ENCODE measurements around the gene LZTR1.

Gene LZTR1

DNA sequence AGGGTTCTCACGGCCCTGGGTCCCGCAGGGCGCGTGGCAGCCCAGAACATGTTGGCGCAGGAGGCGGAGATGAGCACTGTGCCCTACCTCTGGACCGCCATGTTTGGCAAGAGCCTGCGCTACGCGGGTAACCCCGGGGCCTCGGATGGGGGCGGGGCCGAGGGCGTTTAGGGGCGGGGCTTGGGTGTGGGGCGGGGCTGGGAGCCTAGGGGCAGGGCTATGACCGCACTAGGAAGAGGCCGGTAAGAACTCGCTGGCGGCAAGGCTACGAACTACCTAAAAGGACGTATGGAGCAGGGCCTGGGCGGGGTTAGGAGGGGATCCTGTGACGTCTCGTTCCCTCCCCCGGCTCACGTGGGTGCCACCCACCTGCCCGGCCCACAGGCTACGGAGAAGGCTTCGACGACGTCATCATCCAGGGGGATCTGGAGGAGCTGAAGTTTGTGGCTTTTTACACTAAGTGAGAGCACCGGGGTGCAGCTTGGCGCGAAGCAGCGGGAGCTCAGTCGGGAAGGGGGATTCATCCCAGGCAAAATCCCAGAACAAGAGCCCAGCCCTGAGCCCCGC lies 2.8 kb upstream of the LZTR1 start:
- DNase-seq (ENCODE audit: low read depth) = no peak
- TF ChIP-seq, protein P1, sequence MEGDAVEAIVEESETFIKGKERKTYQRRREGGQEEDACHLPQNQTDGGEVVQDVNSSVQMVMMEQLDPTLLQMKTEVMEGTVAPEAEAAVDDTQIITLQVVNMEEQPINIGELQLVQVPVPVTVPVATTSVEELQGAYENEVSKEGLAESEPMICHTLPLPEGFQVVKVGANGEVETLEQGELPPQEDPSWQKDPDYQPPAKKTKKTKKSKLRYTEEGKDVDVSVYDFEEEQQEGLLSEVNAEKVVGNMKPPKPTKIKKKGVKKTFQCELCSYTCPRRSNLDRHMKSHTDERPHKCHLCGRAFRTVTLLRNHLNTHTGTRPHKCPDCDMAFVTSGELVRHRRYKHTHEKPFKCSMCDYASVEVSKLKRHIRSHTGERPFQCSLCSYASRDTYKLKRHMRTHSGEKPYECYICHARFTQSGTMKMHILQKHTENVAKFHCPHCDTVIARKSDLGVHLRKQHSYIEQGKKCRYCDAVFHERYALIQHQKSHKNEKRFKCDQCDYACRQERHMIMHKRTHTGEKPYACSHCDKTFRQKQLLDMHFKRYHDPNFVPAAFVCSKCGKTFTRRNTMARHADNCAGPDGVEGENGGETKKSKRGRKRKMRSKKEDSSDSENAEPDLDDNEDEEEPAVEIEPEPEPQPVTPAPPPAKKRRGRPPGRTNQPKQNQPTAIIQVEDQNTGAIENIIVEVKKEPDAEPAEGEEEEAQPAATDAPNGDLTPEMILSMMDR (IDR thresholded peaks at IDR 0.05; ENCODE audit: control insufficient read depth, insufficient read depth, low read depth, low read length, missing control alignments) = no peak
- H3K4me3 ChIP-seq (ENCODE audit: control insufficient read depth, low read depth, low read length) = no peak overlapping the region

DNA sequence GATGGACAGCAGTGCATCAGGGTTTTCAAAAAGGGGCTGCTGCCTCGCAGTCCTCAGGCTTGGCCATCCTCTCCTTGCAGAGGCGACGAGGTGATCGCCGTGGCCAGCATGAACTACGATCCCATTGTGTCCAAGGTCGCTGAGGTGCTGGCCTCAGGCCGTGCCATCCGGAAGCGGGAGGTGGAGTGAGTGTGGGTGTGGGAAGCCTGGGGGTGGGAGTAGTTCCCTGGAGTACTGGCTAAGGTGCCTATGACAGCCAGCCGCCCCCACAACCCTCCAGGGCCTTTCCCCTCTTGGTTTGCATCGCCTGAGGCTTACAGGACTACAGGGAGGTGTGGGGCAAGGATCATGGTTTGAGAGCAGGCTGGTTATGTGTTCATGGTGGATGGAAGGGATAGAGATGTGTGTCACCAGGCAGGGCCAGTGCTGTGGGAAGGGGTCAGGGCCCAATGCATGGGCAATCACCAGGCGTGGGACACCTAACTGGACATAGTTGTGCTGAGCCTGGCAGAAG lies 2.1 kb upstream of the LZTR1 start:
- TF ChIP-seq, protein P1 (IDR thresholded peaks at IDR 0.05; ENCODE audit: control insufficient read depth, insufficient read depth, low read depth, low read length, missing control alignments) = no peak
- no peak overlapping the region for H3K4me3 ChIP-seq (ENCODE audit: control insufficient read depth, low read depth, low read length)
- no peak for DNase-seq (ENCODE audit: low read depth)

DNA sequence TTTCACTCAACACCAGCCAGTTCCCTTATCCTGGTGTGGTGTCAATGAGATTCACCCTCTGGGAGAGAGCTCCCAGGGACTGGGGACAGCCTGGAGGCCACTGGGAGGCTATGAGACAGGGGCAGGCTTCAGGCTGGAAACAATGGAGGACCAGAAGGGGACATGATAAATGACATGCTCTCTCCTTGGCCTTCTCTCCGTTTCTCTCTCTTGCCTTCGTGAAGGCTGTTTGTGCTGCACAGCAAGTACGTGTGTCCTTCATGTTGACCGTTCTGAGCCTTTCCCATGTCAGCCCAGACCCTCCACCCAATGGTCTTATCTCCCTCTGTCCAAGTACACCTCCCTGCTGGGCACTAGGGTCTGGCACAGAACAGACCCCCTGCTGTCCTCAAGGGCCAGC lies 1.6 kb upstream of the LZTR1 start:
- no peak for DNase-seq (ENCODE audit: low read depth)
- no peak overlapping the region for H3K4me3 ChIP-seq (ENCODE audit: control insufficient read depth, low read depth, low read length)
- TF ChIP-seq, protein P1 (IDR thresholded peaks at IDR 0.05; ENCODE audit: control insufficient read depth, insufficient read depth, low read depth, low read length, missing control alignments) = no peak

DNA sequence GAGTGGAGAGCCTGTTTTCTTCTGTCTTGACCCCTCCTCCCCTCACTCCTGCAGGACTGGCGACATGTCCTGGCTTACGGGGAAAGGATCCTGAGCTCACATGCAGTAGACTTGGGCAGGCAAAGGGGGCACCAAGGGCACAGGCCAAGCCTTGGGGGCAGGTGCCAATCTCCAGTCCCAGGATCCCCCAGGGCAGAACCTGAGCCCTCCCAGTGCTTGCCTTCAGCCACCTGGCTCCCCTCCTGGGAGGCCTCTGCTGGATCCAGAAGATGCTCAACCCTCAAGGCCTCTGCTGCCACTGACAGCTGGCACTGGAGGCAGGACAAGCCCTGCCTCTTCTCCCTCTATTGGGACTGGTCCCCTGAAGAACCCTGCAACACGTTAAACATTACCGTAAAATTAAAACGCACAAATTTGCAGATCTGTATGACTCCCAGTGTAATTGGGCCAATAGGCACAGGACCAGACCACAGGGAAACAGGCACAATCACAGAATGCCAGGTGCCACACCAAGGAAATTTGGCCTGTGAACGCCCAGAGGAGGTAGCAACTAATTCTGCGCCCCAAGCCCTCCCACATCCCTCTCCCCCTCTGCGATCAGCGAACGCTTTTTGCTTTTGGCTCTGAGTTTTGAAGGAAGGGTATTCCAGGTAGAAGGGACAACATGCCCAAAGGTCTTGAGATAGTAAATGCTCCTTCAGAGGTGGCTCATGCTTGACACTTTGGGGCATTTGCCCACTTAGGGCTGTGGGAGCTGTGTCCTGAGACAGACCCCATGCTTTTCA lies 967 bp upstream of the LZTR1 start:
- TF ChIP-seq, protein P1 (IDR thresholded peaks at IDR 0.05; ENCODE audit: control insufficient read depth, insufficient read depth, low read depth, low read length, missing control alignments) = no peak
- H3K4me3 ChIP-seq (ENCODE audit: control insufficient read depth, low read depth, low read length) = peak overlapping the region; percentile 92
- no peak for DNase-seq (ENCODE audit: low read depth)

DNA sequence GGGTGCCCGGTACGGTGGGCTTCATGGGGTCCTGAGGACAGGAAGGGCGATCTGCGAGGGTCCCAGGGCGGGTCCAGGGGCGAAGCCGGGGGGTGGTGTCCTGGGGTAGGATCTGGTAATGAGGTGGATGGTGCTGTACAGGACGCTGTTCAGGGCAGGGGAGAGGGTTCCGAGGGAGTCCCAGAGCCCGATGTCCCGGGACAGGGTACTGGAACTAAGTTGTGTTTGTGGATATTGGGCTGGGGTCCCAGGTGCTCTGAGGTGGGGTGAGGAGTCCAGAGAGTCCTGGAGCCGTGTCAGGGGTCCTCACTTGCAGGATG lies 426 bp downstream of the LZTR1 start:
- no peak for DNase-seq (ENCODE audit: low read depth)
- peak overlapping the region; percentile 92 for H3K4me3 ChIP-seq (ENCODE audit: control insufficient read depth, low read depth, low read length)
- TF ChIP-seq, protein P1 (IDR thresholded peaks at IDR 0.05; ENCODE audit: control insufficient read depth, insufficient read depth, low read depth, low read length, missing control alignments) = no peak

DNA sequence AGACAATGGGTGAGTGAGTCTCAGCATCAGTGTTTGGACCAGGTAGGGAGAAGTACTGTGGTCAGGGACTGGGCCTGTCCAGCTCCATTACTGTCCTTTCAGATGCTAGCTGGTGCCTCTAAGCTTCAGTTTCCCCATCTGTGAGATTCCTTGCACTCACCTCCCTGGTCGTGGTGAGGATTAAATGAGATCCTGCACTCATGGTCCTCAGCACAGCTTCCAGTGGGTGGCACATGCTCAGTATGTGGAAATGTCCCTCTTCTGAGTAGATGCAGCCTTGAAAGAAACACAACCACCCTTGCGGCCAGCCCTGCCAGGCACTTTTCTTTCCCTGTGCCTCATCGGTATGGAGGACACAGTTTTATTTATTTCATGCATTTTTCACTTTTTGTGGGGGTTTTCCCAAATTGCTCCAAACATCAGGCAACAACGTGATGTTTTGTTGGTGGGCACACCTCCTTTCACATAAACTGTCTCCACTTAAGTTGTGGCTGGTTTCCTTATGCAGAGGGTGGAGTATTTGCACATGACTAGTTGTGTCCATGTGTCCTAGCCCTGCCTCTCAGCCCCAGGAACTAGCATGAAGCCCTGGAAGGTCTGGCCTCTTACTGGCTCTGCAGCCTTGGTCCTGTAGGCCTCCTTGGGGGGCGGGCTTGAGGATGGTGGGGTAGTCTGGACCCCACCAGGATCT lies 1.1 kb downstream of the LZTR1 start:
- peak overlapping the region; percentile 92 for H3K4me3 ChIP-seq (ENCODE audit: control insufficient read depth, low read depth, low read length)
- no peak for DNase-seq (ENCODE audit: low read depth)

More for the DNA sequence above, 1.1 kb downstream of the LZTR1 start:
- TF ChIP-seq, protein P1 (IDR thresholded peaks at IDR 0.05; ENCODE audit: control insufficient read depth, insufficient read depth, low read depth, low read length, missing control alignments) = no peak
